ENCODE data around the gene CHST11.
"Not testable (repeated sequence)": the region's sequence is repeated elsewhere in the genome, so short reads cannot be mapped to it uniquely, and the experiment has no call there.

CHST11 gene

DNA sequence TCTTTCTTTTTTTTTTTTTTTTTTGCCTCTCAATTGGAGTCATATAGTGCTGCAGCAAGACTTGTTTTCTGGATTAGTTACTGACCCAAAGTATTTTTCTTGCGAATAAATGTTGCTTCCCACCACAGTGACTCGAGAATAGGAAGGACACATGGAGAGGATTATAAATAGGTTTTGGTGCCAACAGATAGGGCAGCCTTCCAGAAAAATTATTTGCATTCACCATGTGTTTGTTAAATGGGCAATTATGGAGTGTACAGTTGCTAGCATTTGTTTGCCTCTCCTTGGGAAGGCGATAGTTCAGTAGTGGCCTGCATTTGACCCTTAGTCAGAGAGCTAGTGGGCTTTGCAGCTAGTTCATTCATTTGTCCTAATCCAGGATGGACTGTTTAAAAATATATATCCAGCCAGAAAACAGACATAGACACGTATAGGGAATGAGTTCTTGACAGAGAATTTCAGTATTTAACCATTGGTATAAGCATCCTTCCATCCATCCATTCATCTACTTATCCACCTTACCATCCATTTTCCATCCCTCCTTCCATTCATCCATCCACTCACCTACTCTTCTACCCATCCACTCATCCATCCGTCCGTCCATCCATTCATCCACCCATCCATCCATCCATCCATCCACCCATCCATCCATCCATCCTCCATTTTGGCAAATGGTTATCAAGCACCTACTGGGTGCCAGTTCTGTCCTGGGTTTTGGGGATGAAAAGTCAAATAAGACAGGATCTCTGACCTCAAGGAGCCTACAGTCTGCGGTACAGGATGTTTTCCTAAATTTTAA is 67.5 kb downstream of the CHST11 start:
- H4K20me1 ChIP-seq (ENCODE audit: low read depth, low read length): no peaks in the 10 kb centered on the region
- no peak overlapping the region for H3K27ac ChIP-seq (ENCODE audit: low read depth, low read length)
- no peaks in the 10 kb centered on the region for H3K9me2 ChIP-seq (replicated peaks; ENCODE audit: insufficient read depth, low read length)
- no peak overlapping the region for H3K4me3 ChIP-seq (ENCODE audit: insufficient read depth, low read length, poor library complexity, severe bottlenecking)
- no peak for TF ChIP-seq CTCF (IDR thresholded peaks at IDR 0.05; ENCODE audit: insufficient read depth, low read length, poor library complexity, severe bottlenecking)
- TF ChIP-seq EZH2phosphoT487 (conservative IDR thresholded peaks at IDR 0.05; ENCODE audit: low read length): no peak
- no peaks in the 10 kb centered on the region for H3K36me3 ChIP-seq (ENCODE audit: low read length)
- H3K79me2 ChIP-seq (ENCODE audit: insufficient read depth, low read length): no peaks in the 10 kb centered on the region
- no peak overlapping the region for H3K4me2 ChIP-seq (ENCODE audit: low read depth, low read length, poor library complexity, severe bottlenecking)
- H3K27me3 ChIP-seq (ENCODE audit: low read length): no peaks in the 10 kb centered on the region
- no peak overlapping the region for H3K9ac ChIP-seq (ENCODE audit: low read length)
- no peaks in the 10 kb centered on the region for H3F3A ChIP-seq (ENCODE audit: insufficient read depth)
- no peak overlapping the region for H2AFZ ChIP-seq (ENCODE audit: low read depth, low read length, severe bottlenecking)
- H3K9me3 ChIP-seq (ENCODE audit: insufficient read depth, low read length): no peaks in the 10 kb centered on the region

DNA sequence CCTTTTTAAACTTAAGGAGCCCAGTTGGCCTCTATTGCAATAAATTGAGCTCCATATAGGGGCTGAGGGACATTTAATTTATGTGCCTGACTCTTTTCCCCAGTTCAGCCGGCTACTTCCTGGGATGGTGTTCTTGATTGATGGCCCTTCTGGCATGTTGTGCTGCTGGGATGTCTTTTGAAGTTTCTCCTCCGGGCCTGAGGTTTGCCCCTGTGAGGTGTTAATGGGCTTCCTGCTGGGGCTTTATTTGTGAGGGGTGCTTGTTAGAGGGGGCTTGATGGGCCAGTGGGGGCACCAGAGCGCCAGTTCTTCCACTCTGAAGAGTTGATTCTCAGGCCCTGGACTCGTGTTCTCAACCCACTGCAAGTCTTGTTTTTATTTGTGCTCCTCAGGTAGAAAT is 69.6 kb downstream of the CHST11 start:
- Histone ChIP-seq H3K36me3 (ENCODE audit: low read length) (no peaks in the 10 kb centered on the region), H3K27ac (ENCODE audit: low read depth, low read length) (no peak overlapping the region), H3K27me3 (ENCODE audit: low read length) (no peaks in the 10 kb centered on the region), H2AFZ (ENCODE audit: low read depth, low read length, severe bottlenecking) (no peak overlapping the region), H3K9me3 (ENCODE audit: insufficient read depth, low read length) (no peaks in the 10 kb centered on the region), H3K9ac (ENCODE audit: low read length) (no peak overlapping the region), H4K20me1 (ENCODE audit: low read depth, low read length) (no peaks in the 10 kb centered on the region), H3K4me2 (ENCODE audit: low read depth, low read length, poor library complexity, severe bottlenecking) (no peak overlapping the region), H3K9me2 (replicated peaks; ENCODE audit: insufficient read depth, low read length) (no peaks in the 10 kb centered on the region), H3F3A (ENCODE audit: insufficient read depth) (no peaks in the 10 kb centered on the region), H3K79me2 (ENCODE audit: insufficient read depth, low read length) (no peaks in the 10 kb centered on the region), H3K4me3 (ENCODE audit: insufficient read depth, low read length, poor library complexity, severe bottlenecking) (no peak overlapping the region)
- TF ChIP-seq EZH2phosphoT487 (conservative IDR thresholded peaks at IDR 0.05; ENCODE audit: low read length) (no peak), CTCF (IDR thresholded peaks at IDR 0.05; ENCODE audit: insufficient read depth, low read length, poor library complexity, severe bottlenecking) (no peak)

- Histone ChIP-seq H3F3A (ENCODE audit: insufficient read depth) (no peaks in the 10 kb centered on the region), H3K27ac (ENCODE audit: low read depth, low read length) (no peak overlapping the region), H3K79me2 (ENCODE audit: insufficient read depth, low read length) (no peaks in the 10 kb centered on the region), H3K36me3 (ENCODE audit: low read length) (no peaks in the 10 kb centered on the region), H3K9ac (ENCODE audit: low read length) (no peak overlapping the region), H3K27me3 (ENCODE audit: low read length) (no peaks in the 10 kb centered on the region), H3K9me3 (ENCODE audit: insufficient read depth, low read length) (no peaks in the 10 kb centered on the region), H3K4me3 (ENCODE audit: insufficient read depth, low read length, poor library complexity, severe bottlenecking) (no peak overlapping the region), H3K9me2 (replicated peaks; ENCODE audit: insufficient read depth, low read length) (no peaks in the 10 kb centered on the region), H3K4me2 (ENCODE audit: low read depth, low read length, poor library complexity, severe bottlenecking) (no peak overlapping the region), H2AFZ (ENCODE audit: low read depth, low read length, severe bottlenecking) (no peak overlapping the region), H4K20me1 (ENCODE audit: low read depth, low read length) (no peaks in the 10 kb centered on the region)
- no peak for TF ChIP-seq EZH2phosphoT487 (conservative IDR thresholded peaks at IDR 0.05; ENCODE audit: low read length)
- no peak for TF ChIP-seq CTCF (IDR thresholded peaks at IDR 0.05; ENCODE audit: insufficient read depth, low read length, poor library complexity, severe bottlenecking)
These were observed 70.0 kb downstream of the CHST11 start for GRCh38 chr12:104526751-104527150.

- H3K36me3 ChIP-seq (ENCODE audit: low read length); H3F3A ChIP-seq (ENCODE audit: insufficient read depth); H3K27ac ChIP-seq (ENCODE audit: low read depth, low read length); H4K20me1 ChIP-seq (ENCODE audit: low read depth, low read length); H3K9ac ChIP-seq (ENCODE audit: low read length); H3K79me2 ChIP-seq (ENCODE audit: insufficient read depth, low read length); H2AFZ ChIP-seq (ENCODE audit: low read depth, low read length, severe bottlenecking); H3K4me3 ChIP-seq (ENCODE audit: insufficient read depth, low read length, poor library complexity, severe bottlenecking); H3K9me2 ChIP-seq (replicated peaks; ENCODE audit: insufficient read depth, low read length); H3K4me2 ChIP-seq (ENCODE audit: low read depth, low read length, poor library complexity, severe bottlenecking); H3K9me3 ChIP-seq (ENCODE audit: insufficient read depth, low read length); H3K27me3 ChIP-seq (ENCODE audit: low read length): not testable (repeated sequence)
These were observed 70.9 kb downstream of the CHST11 start for GRCh38 chr12:104527653-104528052.
